Breast epithelium (tissue), 3 donors: ENCODE data around the gene SYNPO.

Experiments used
- POLR2A ChIP-seq: fragments of 450-650 bp; IDR thresholded peaks from one replicate; pipeline ENCODE4 v1.6.1; 2016; ENCODE audit warnings: antibody characterized with exemption, mild to moderate bottlenecking, moderate library complexity
- TF ChIP-seq, protein P1 (sequence below), 3 donors: fragments of 450-650 bp; IDR thresholded peaks; one replicate each; pipeline ENCODE4 v1.5.1; 2016 to 2017; ENCODE audit warnings: antibody characterized with exemption in 3 of 3, mild to moderate bottlenecking in 3 of 3, moderate library complexity in 3 of 3

DNA sequence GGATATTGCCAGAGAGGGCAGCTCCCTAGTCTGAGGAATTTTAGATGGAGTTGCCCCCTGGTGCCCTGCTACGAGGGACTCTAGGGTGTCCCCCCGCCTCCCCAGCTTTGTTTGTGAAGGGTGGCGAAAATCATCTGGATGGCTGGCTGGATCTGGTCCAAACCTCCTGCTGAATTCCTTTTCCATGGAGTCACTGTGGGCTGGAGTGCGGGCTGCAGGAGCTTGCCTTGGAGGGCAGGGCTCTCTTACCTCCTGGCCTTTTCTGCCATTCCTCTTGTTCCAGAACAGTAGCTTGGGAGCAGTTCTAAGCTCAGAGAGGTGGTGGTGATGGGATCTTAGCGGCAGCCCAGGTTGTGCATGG, 2.1 kb downstream of the SYNPO start:
- TF ChIP-seq POLR2A, result no peak
- TF ChIP-seq, protein P1, sequence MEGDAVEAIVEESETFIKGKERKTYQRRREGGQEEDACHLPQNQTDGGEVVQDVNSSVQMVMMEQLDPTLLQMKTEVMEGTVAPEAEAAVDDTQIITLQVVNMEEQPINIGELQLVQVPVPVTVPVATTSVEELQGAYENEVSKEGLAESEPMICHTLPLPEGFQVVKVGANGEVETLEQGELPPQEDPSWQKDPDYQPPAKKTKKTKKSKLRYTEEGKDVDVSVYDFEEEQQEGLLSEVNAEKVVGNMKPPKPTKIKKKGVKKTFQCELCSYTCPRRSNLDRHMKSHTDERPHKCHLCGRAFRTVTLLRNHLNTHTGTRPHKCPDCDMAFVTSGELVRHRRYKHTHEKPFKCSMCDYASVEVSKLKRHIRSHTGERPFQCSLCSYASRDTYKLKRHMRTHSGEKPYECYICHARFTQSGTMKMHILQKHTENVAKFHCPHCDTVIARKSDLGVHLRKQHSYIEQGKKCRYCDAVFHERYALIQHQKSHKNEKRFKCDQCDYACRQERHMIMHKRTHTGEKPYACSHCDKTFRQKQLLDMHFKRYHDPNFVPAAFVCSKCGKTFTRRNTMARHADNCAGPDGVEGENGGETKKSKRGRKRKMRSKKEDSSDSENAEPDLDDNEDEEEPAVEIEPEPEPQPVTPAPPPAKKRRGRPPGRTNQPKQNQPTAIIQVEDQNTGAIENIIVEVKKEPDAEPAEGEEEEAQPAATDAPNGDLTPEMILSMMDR (IDR thresholded peaks at IDR 0.05), result no peak
